Gastroesophageal sphincter (tissue), 4 donors: ENCODE results near the gene RFTN1. TPM values are rescaled to one million over a fixed set of nuclear protein-coding genes. Genes with fewer than 3 reads are reported as not detected.

Experiments
- ATAC-seq: fragments of 150-250 bp; one replicate; pipeline ENCODE4 v1.9.1; 2016; ENCODE audit warnings: mild to moderate bottlenecking, moderate library complexity
- H3K27ac ChIP-seq, 4 donors: fragments of 200-600 bp; sonication (generic) in 3 of 4; 1 replicate in 3 of 4; 2 replicates in 1 of 4; pipeline ENCODE4 v1.5.1; 2016 to 2019
- H3K27me3 ChIP-seq: fragments of 200-600 bp; sonication (generic); one replicate; pipeline ENCODE4 v1.5.1; 2019
- H3K36me3 ChIP-seq, 2 donors: fragments of 200-600 bp; sonication (generic); one replicate each; pipeline ENCODE4 v1.5.1; 2019; ENCODE audit warnings: control low read depth in 1 of 2
- H3K4me1 ChIP-seq, 3 donors: fragments of 200-600 bp; sonication (generic); 1 replicate in 2 of 3; 2 replicates in 1 of 3; pipeline ENCODE4 v1.5.1; 2016 to 2019; ENCODE audit warnings: control low read depth in 2 of 3
- H3K4me3 ChIP-seq, 2 donors: fragments of 200-600 bp; sonication (generic); one replicate each; pipeline ENCODE4 v1.5.1; 2019; ENCODE audit warnings: mild to moderate bottlenecking in 1 of 2, moderate library complexity in 1 of 2
- H3K9me3 ChIP-seq, 3 donors: fragments of 200-600 bp; sonication (generic); one replicate each; pipeline ENCODE4 v1.5.1; 2017 to 2019; ENCODE audit warnings: control low read depth in 2 of 3
- EP300 ChIP-seq: sonication (generic); formaldehyde crosslinking; IDR thresholded peaks from one replicate; pipeline ENCODE4 v1.6.1; 2017; ENCODE audit warnings: antibody characterized with exemption, mild to moderate bottlenecking
- POLR2A ChIP-seq, 2 donors: fragments of 450-650 bp; IDR thresholded peaks; one replicate each; pipeline ENCODE4 v1.6.1; 2017; ENCODE audit warnings: antibody characterized with exemption in 2 of 2, mild to moderate bottlenecking in 2 of 2, moderate library complexity in 1 of 2
- POLR2AphosphoS5 ChIP-seq: sonication (generic); formaldehyde crosslinking; IDR thresholded peaks from one replicate; pipeline ENCODE4 v1.6.1; 2017; ENCODE audit warnings: antibody characterized with exemption
- WGBS, 2 donors: methylation state at CpG; one replicate each; pipeline ENCODE4 v1.1.5; 2018; ENCODE audit warnings: low coverage in 1 of 2; 5-methylcytosine and 5-hydroxymethylcytosine counted together
- total RNA-seq, 4 donors: library from RNA; depleted of rRNA; stranded (reverse); fragments of >200 nt; gene quantifications; one replicate each; pipeline ENCODE4 v1.1.0, GENCODE V29; 2016
- TF ChIP-seq, protein P1 (sequence below), 4 experiments: fragments of 200-600 bp in 2 of 4; fragments of 450-650 bp in 2 of 4; sonication (generic) in 1 of 4; IDR thresholded peaks; one replicate each; pipeline ENCODE4 v1.5.1; 2017 to 2019; ENCODE audit warnings: antibody characterized with exemption in 4 of 4, mild to moderate bottlenecking in 2 of 4, moderate library complexity in 2 of 4

The RFTN1 gene
- total RNA-seq, 4 donors from 2014 or later, result 30.6 to 110 (median 68.2) TPM

DNA sequence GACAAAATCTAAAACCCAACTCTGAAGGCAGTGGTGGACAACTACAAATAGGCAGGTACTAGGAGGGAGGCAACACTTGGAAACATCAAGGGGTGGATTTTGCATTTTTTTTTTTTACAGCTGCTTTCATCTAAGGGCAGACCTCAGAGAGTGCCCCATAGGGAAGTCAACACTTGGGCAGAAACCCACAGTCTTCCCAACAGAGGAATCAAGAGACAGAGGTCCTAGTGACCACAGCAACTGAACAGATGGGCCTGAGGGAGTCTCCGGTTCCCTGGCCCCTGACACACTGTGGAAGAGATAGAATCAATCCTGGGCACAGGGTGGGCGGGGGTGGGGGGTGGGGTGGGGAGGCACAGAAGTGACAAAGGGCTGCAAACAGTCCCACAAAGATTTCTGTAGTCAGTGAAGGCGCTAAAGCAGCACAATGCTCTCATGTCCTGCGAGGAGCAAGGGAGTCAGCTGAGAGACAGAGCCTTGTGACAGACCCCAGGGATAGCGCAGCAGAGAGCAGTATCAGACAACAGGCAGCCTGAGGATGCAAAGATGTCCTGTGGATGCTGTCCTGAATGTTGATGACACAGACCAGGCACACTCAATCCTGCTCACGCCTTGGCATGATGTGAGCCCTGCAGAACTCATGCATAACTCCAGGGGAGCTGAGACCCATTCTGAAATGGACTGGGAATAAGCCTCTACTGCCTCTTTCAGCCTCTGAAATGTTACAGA lies 6.9 kb upstream of the RFTN1 start:
- H3K9me3 ChIP-seq, result peaks cover 0 to 9% (median 0%) of the 10 kb centered on the region in 3 donors
- no peak overlapping the region for H3K4me3 ChIP-seq
- no peak overlapping the region for H3K27ac ChIP-seq
- no peaks in the 10 kb centered on the region for H3K36me3 ChIP-seq
- 69 to 100% methylated on average over 2 to 4 of the region's 6 CpGs for WGBS, 2 donors
- ATAC-seq, result no peak
- H3K27me3 ChIP-seq, result no peaks in the 10 kb centered on the region
- peaks cover 0 to 14% (median 4%) of the 10 kb centered on the region in 3 donors for H3K4me1 ChIP-seq
- no peak for TF ChIP-seq POLR2AphosphoS5
- TF ChIP-seq POLR2A (IDR thresholded peaks at IDR 0.05), result no peak
- TF ChIP-seq, protein P1, sequence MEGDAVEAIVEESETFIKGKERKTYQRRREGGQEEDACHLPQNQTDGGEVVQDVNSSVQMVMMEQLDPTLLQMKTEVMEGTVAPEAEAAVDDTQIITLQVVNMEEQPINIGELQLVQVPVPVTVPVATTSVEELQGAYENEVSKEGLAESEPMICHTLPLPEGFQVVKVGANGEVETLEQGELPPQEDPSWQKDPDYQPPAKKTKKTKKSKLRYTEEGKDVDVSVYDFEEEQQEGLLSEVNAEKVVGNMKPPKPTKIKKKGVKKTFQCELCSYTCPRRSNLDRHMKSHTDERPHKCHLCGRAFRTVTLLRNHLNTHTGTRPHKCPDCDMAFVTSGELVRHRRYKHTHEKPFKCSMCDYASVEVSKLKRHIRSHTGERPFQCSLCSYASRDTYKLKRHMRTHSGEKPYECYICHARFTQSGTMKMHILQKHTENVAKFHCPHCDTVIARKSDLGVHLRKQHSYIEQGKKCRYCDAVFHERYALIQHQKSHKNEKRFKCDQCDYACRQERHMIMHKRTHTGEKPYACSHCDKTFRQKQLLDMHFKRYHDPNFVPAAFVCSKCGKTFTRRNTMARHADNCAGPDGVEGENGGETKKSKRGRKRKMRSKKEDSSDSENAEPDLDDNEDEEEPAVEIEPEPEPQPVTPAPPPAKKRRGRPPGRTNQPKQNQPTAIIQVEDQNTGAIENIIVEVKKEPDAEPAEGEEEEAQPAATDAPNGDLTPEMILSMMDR (IDR thresholded peaks at IDR 0.05), result no peak
- no peak for TF ChIP-seq EP300

DNA sequence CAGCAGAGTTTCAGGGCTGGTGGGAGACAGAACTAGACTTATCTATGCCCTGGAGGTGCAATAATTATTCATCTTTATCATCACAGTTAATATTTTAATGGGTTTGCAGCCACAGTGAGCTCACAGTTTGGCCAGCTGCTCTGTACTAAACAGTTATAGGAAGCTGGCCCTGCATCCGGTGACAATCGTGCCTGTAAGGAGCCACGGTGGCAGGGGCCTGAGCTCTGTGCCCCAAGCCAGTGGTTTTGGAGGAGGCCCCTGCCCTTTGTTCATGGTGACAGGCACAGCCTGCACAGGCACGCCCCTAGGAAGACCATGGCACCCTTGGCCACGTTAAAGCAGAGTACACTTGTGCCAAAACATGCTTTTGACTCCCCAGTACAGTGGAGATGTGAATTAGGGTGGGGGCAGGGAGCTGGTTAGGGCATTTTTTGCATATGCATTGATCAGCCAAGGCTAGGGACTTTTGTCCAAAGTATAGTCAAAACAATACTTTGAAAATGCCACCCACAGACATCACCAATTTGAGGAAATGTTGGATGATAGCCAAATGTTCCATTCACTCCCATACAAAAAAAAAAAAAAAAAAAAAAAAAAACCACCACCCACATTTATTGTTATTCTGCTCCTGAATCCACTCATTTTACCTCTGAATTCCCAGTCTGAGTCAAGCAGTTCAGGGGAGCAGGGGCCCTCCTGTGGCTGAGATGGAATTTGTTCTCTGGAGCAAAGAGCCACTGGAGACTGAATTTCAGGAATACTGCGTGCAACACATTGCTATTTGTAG lies 3.4 kb upstream of the RFTN1 start:
- peak; percentile 32 for ATAC-seq
- Histone ChIP-seq H3K27ac (peak overlapping the region in 3 of 4 donors; percentile 5 to 96 (median 59)), H3K4me3 (no peak overlapping the region), H3K9me3 (no peaks in the 10 kb centered on the region), H3K4me1 (peaks cover 0 to 35% (median 9%) of the 10 kb centered on the region in 3 donors), H3K36me3 (no peaks in the 10 kb centered on the region), H3K27me3 (no peaks in the 10 kb centered on the region)
- WGBS, 2 donors, result 18 to 33% methylated on average over 3 to 5 of the region's 6 CpGs
- TF ChIP-seq EP300 (no peak), POLR2AphosphoS5 (no peak), POLR2A (IDR thresholded peaks at IDR 0.05) (no peak)
- TF ChIP-seq, protein P1 (IDR thresholded peaks at IDR 0.05), result peak; percentile 46 to 66 (median 65)

GRCh38 chr3:16515885-16516420 lies 2.5 kb upstream of the RFTN1 start:
- Histone ChIP-seq H3K4me1 (peaks cover 3 to 40% (median 13%) of the 10 kb centered on the region in 3 donors), H3K36me3 (no peaks in the 10 kb centered on the region), H3K27ac (peak overlapping the region in 3 of 4 donors; percentile 5 to 96 (median 59)), H3K9me3 (no peaks in the 10 kb centered on the region), H3K27me3 (no peaks in the 10 kb centered on the region), H3K4me3 (no peak overlapping the region)
- no peak for ATAC-seq
- 46 to 69% methylated on average over 4 to 7 of the region's 11 CpGs for WGBS, 2 donors
- TF ChIP-seq POLR2A (IDR thresholded peaks at IDR 0.05), result no peak
- TF ChIP-seq, protein P1 (IDR thresholded peaks at IDR 0.05), result no peak
- TF ChIP-seq EP300, result no peak
- TF ChIP-seq POLR2AphosphoS5, result no peak

DNA sequence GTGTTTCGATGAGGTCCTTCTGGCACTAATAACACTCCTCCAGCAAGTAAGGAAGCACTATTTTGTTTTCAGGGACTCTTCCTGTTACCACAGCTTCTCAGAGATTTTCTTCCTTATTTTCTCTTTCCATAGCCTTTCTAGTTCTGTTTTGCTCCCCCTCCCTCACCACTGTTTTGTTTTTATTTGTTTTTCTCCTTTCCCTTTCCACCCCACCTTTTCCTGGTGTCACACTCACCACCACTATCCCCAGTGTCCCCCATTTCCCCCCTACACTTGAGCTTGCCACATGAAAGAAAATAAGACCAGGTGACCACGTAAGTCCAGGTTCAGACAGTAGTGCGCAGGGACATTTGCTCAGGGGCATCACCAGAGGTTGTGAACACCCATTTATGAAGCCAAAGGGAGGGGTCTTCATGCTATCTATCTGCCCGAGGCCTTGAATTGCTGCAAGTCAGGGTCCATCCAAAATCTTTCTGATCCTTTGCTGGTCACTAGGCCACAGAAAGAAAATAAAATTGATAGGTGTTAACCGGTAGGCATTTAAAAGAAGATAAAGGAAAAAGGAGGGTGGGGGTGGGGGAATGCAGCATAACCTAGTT lies 1.4 kb upstream of the RFTN1 start:
- H3K4me1 ChIP-seq, result peaks cover 4 to 51% (median 22%) of the 10 kb centered on the region in 3 donors
- 78 to 83% methylated on average over 3 to 4 of the region's 5 CpGs for WGBS, 2 donors
- no peak for ATAC-seq
- no peaks in the 10 kb centered on the region for H3K27me3 ChIP-seq
- H3K36me3 ChIP-seq, result no peaks in the 10 kb centered on the region
- TF ChIP-seq, protein P1 (IDR thresholded peaks at IDR 0.05), result no peak
- TF ChIP-seq POLR2AphosphoS5 (no peak), POLR2A (IDR thresholded peaks at IDR 0.05) (no peak), EP300 (no peak)
- H3K4me3 ChIP-seq, result no peak overlapping the region
- peak overlapping the region in 3 of 4 donors; percentile 86 to 96 (median 92) for H3K27ac ChIP-seq
- H3K9me3 ChIP-seq, result no peaks in the 10 kb centered on the region
